HL-60 (cell line): ENCODE results near the gene OXLD1.
A peak's percentile ranks its signal among the peaks of the same experiment; 100 is the strongest.

Source experiments
- DNase-seq, 2 experiments: peaks; one replicate each; pipeline ENCODE4 v3.0.0-alpha.2; 2010 to 2020; ENCODE audit warnings: low read depth in 1 of 2, low spot score in 1 of 2
- H3K27ac ChIP-seq: fragments of 250-450 bp; sonication (Bioruptor Pico); replicated peaks from 2 replicates; pipeline ENCODE4 v1.5.1; 2020; ENCODE audit warnings: mild to moderate bottlenecking, moderate library complexity
- H3K27me3 ChIP-seq: fragments of 250-450 bp; sonication (Bioruptor Pico); 2 replicates; pipeline ENCODE4 v1.5.1; 2021; ENCODE audit warnings: mild to moderate bottlenecking, moderate library complexity; ENCODE audit not compliant: insufficient read depth, poor library complexity, severe bottlenecking
- H3K4me3 ChIP-seq: replicated peaks from 2 replicates; pipeline ENCODE4 v1.5.1; 2011; ENCODE audit warnings: mild to moderate bottlenecking, control low read depth, low read length; ENCODE audit not compliant: insufficient read depth
- CTCF ChIP-seq: IDR thresholded peaks from one replicate; pipeline ENCODE4 v1.5.1; 2011; ENCODE audit warnings: low read length, control low read depth, inconsistent platforms; ENCODE audit not compliant: insufficient read depth
- GABPA ChIP-seq: IDR thresholded peaks from 2 replicates; pipeline ENCODE4 v1.6.1; 2012; ENCODE audit warnings: low read depth
- POLR2AphosphoS5 ChIP-seq: IDR thresholded peaks from 2 replicates; pipeline ENCODE4 v1.6.1; 2012; ENCODE audit warnings: low read depth
- REST ChIP-seq: IDR thresholded peaks from 2 replicates; pipeline ENCODE4 v1.6.1; 2012; ENCODE audit warnings: low read depth; ENCODE audit not compliant: insufficient replicate concordance
- SPI1 ChIP-seq: IDR thresholded peaks from 2 replicates; pipeline ENCODE4 v1.6.1; 2012; ENCODE audit warnings: low read depth, mild to moderate bottlenecking, borderline replicate concordance

OXLD1 gene

GRCh38 chr17:81672954-81673353, 6.5 kb upstream of the OXLD1 start:
- no peak for DNase-seq
- Histone ChIP-seq H3K27ac (no peak overlapping the region), H3K27me3 (no peaks in the 10 kb centered on the region), H3K4me3 (no peak overlapping the region)
- TF ChIP-seq SPI1 (no peak), GABPA (no peak), CTCF (no peak), POLR2AphosphoS5 (no peak), REST (no peak)

GRCh38 chr17:81672504-81672903, 6.1 kb upstream of the OXLD1 start:
- no peaks in the 10 kb centered on the region for H3K27me3 ChIP-seq
- no peak overlapping the region for H3K4me3 ChIP-seq
- no peak for DNase-seq
- TF ChIP-seq REST = no peak
- TF ChIP-seq GABPA = no peak
- TF ChIP-seq CTCF = no peak
- no peak for TF ChIP-seq SPI1
- TF ChIP-seq POLR2AphosphoS5 = no peak
- no peak overlapping the region for H3K27ac ChIP-seq

GRCh38 chr17:81667754-81668153, 1.3 kb upstream of the OXLD1 start:
- peak overlapping the region; percentile 93 for H3K27ac ChIP-seq
- DNase-seq = peak; percentile 35 to 82
- TF ChIP-seq POLR2AphosphoS5 = no peak; the same call in 1 of the 2 replicates
- TF ChIP-seq GABPA = no peak
- peak; percentile 40 for TF ChIP-seq CTCF
- H3K4me3 ChIP-seq = peak overlapping the region; percentile 49
- H3K27me3 ChIP-seq = no peaks in the 10 kb centered on the region

- TF ChIP-seq GABPA (no peak), REST (no peak), SPI1 (no peak), POLR2AphosphoS5 (no peak; the same call in 1 of the 2 replicates)
- peak overlapping the region; percentile 93 for H3K4me3 ChIP-seq
- peak overlapping the region; percentile 93 for H3K27ac ChIP-seq
- H3K27me3 ChIP-seq = no peaks in the 10 kb centered on the region
- peak in 1 of 2 experiments; percentile 45 for DNase-seq
Observed at GRCh38 chr17:81666092-81666341, 388 bp downstream of the OXLD1 start.
